Heart left ventricle (tissue), 13 donors: ENCODE results near the gene WDR87.

Source experiments
- POLR2A ChIP-seq, 2 donors: fragments of 450-650 bp; IDR thresholded peaks; one replicate each; pipeline ENCODE4 v1.6.1; 2017; ENCODE audit warnings: antibody characterized with exemption in 2 of 2, mild to moderate bottlenecking in 2 of 2, moderate library complexity in 2 of 2
- TF ChIP-seq, protein P1 (sequence below), 12 donors: fragments of 200-600 bp; sonication (generic) in 4 of 12; IDR thresholded peaks; one replicate each; pipeline versions ENCODE4 v1.5.0 to v1.8.0; 2018 to 2022; ENCODE audit warnings: antibody characterized with exemption in 12 of 12, mild to moderate bottlenecking in 5 of 12
- donor health status: ischemic (EF 13 %, LVEDD 7.1; RV severe dilation, severe dysfunction).
- donor health status: DM: no; HTN: yes; CAD: no.
- donor health status: DM: no; HTN: no; CAD: no.
- donor health status: ischemic (EF 25% LVEDD 6.9; RV normal size, moderate dysfunction).
- donor health status: ischemic (EF 25% LVEDD 5.7; RV mildly dilated, moderate dysfunction).
- donor health status: ischemic (EF 35%, LVEDD 5.7; RV mildly dilated, moderate dysfunction).
- donor health status: nonischemic (EF 11% LVEDD 7.7; RV severe dilation, severe dysfunction).
- donor health status: DM: yes; HTN: yes; CAD: no.
- donor health status: PGD.
- donor health status: ischemic (EF 29% LVEDD 5.4; RV normal size, mild dysfunction).
- donor health status: nonischemic (EF 23%, LVEDD 6.1; RV moderate dilation, normal function).

- TF ChIP-seq, protein P1, sequence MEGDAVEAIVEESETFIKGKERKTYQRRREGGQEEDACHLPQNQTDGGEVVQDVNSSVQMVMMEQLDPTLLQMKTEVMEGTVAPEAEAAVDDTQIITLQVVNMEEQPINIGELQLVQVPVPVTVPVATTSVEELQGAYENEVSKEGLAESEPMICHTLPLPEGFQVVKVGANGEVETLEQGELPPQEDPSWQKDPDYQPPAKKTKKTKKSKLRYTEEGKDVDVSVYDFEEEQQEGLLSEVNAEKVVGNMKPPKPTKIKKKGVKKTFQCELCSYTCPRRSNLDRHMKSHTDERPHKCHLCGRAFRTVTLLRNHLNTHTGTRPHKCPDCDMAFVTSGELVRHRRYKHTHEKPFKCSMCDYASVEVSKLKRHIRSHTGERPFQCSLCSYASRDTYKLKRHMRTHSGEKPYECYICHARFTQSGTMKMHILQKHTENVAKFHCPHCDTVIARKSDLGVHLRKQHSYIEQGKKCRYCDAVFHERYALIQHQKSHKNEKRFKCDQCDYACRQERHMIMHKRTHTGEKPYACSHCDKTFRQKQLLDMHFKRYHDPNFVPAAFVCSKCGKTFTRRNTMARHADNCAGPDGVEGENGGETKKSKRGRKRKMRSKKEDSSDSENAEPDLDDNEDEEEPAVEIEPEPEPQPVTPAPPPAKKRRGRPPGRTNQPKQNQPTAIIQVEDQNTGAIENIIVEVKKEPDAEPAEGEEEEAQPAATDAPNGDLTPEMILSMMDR (IDR thresholded peaks at IDR 0.05): no peak
- no peak for TF ChIP-seq POLR2A (IDR thresholded peaks at IDR 0.05)
Observed at GRCh38 chr19:37941782-37942515, 35.6 kb upstream of the WDR87 start.
